Anterior cingulate cortex (tissue), 58 donors: Measurements from ENCODE around the gene PRL.

ENCODE experiments used
- DNase-seq, 58 donors: peaks; one replicate each; lab custom pipeline; 2025; lab: John Stamatoyannopoulos, UW

Gene PRL

DNA sequence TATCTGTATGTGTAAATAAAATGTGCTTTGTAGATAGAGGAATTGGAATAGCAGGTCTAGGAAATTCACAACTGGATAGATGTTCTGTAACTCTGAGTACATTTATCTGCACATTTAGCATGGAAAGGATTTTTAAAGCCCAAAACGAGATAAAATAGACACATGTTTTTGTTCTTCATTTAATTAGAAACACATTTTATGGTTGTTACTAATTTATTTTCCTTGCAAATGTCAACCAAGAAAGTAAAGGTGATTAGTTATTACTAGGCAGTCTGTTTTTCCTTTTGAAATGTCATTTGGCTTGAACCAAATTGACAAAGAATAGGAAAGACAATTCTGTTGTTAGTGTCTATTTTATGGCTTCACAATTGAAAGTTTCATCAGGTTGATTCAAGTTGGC is 769 bp downstream of the PRL start:
- DNase-seq: no peak

DNA sequence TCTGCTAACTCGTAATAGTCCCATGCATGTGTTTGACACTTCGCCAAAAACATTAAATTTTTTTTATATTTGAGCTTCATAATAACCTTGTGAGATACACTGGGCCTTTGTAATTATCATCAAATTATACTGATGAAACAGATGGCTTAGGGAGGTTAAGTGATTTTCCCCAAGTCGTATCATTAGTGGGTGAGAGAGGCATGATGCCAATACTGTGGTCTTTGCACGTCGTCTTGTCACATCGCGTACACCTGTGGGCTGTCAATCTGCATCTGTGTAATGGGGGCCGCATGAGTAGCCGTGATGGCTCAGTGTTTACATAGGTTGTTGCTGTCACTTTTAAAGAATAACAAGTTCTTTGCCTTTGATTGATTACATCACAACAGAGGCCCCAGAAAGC is 1.7 kb downstream of the PRL start:
- DNase-seq: no peak

DNA sequence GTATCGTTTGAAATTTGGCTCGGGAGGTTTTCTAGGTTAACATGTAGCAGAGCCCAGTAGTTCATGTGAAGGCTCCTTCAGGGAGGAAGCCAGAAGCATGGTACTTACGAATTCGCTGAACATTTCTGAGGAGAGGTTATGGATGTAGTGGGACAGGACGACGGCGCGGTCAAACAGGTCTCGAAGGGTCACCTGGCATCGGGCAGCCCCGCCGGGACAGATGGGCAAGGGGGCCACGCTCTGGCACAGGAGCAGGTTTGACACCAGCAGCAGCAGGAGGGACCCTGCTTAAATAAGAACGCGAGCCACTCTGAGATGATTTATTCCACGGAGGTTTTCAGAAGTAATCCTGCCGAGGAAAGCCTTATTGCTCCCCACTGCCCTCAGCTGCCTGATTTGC is 2.5 kb downstream of the PRL start:
- DNase-seq: no peak

DNA sequence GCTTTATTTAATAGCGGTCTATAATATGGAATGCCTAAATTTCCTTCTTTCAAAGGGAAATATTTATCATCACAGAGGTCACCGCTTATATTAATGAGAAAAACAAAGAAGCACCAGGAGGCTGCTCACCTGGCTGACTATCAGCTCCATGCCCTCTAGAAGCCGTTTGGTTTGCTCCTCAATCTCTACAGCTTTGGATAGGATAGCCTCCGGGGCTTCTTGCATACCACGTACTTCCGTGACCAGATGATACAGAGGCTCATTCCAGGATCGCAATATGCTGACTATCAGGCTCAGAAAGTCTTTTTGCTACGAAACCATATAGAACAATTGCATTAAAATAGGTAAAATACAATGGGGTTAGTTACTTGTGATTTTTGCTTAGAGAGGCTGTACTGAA is 6.8 kb downstream of the PRL start:
- no peak for DNase-seq

DNA sequence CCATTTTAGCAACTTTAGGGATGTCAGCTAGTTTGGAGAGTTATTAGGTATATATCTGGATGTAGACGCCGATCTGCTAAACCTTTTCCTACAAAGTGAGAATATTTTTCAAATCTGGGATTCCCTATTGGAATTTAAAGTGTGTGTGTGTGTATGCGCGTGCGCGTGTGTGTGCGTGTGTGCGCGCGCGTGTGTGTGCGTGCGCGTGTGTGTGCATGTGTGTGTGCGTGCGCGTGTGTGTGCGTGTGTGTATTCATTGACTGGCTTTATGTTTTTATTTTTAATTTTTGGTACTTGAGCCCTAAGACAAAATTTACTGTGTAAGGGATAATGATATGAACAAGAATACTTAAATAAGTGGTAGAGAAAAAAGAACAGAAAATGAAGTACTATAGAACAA is 8.1 kb downstream of the PRL start:
- no peak for DNase-seq

DNA sequence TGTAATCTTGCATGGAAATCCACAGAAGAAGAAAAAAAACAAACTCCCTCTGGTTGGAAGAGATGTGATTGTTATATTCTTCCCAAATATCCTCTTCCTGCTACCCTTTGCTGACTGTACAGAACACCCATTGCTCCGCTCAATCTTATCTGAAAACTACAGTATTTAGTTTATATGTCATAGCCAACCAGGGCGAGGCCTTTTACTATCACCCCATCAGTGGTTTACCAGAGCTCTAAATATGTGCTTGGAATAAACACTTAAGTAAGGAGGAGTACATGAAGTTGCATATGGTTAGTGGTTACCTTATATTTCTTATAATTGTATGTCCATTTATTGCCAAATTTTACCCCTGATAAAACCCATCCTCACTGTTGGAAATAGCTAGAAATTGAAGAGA is 12.2 kb downstream of the PRL start:
- no peak for DNase-seq

DNA sequence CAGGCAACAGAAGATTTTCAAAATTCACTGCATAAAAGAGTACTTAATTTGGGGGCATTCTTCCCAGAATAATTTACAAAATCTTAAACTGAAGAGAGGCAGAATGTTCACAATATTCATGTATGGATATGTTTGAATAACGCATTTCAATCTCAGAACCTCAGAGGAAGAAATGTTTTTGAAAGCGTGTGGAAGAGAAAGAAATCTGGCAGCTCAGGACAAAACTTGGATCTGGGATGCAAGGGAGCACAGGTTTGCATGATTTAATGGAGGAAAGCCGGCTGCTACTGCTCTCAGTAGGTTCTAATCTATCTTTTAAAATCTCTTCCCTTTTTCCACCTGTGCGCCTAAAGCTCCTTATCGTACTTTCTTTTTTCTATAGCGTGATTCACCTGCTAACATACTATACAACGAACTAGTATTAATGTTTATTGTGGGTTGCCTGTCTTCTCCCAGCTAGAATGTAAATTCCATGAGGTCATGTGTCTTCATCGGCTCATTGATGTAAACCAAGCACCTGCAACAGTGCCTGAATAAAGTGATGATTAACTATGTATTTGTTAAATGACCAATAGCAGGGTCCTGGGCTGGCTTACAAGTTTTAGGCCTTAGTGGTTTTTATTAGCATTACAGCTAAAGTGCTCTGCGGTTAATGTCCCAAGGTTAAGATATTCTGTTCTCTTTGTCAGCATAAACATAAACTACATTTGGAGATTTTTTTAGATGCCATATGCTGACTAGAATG is 15.3 kb downstream of the PRL start:
- no peak for DNase-seq

DNA sequence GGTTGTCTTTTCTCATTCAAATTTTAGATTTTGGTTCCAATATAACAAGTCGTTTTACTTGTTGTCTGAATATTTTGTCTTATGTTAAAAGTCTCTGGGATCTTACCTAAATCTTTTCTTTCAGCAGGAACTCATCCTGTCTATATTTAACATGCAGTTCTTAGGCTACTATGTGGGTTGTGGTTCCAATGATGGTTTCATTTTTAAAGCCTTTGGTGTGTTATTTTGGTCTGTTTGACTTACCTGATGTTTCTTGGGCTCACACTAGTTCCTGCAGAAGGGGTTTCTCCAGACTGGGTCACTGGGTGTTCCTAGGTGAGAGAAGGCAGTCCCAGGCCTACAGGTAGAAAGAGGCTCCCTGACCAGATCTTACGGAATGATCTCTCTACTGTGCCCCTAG is 17.4 kb downstream of the PRL start:
- no peak for DNase-seq

DNA sequence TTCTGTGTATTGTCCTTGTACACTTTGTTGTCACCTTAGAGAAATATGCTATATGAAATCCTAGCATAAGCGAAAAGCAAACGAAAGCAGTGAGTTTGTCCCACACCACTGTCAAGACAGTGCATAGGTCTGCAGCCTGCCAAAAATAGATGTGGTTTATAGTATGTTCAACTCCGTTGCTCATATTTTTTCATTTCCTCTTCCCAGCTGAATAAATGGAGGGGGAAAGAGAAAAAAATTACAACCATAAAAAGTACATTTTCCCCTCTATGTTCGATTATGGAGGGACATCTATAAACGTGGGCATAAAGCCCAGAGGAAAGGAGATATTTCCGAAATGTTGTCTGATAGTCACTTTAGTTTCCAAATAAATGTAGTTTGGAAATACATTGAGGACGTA is 25.8 kb downstream of the PRL start:
- DNase-seq: no peak

DNA sequence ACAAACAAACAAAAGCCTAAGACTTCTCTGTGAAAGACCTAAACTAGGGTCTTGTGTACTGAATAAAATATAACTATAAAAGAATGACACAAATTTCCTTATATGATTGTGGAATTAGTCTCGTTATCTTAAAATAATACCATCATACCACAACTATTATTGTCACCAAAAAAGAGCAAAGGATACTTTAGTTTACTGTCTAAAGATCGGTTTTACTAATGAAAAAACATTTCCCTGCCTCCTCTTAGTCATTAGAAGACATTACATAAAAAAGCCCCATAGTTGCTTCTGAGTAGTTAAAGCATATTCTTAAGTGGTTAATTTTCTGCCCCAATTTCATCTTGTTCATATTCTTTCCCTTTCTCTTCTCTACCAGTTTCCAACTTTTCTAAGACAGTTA is 33.1 kb downstream of the PRL start:
- no peak for DNase-seq

DNA sequence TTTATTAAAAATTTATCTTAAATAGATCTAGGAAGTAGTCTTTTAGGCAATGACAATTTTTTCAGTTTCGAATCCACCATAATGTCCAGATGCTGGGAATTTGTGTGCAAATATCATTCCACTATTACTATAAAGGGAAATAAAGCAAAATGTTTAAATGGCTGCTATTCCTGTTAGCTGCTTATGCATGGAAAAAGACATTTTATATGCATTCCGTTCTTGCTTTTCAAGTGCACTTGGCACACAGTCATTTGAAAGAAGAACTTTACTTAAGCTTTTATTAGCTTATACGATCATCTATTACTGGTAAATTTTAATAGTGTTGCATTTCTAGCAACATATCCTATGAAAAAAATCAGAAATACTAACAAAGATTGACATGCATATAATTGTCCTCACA is 42.0 kb downstream of the PRL start:
- DNase-seq: no peak

DNA sequence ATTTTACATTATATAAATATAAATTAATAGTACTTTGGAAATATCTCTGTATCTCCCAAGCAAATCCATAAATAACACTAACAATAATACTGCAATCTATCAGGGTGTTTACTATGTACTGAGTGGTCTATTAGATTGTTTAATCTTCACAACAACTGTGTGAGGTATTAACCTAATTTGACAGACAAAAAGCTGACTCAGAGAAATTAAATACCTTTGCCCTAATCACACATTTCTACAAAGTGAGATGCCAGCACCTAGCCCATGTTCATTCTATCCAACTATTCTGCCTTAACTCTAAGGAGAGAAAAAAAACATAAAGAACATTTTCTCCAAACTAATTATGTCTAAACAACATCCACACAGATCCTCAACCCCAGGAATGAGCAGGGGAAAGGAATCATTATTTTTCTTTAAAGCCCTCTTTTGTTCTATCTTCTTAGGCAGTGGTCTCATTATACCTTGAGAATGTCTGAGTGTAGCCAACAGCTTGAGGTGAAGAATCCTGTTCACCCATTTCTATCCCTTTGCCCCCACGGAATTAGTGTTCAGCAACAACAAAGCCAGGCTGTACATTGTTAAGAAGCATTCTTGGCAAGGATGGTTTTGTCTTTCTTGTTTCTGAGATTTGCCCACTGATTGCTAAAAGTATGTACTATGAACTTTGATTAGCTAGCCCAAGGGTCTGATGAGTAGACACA is 42.7 kb downstream of the PRL start:
- no peak for DNase-seq

DNA sequence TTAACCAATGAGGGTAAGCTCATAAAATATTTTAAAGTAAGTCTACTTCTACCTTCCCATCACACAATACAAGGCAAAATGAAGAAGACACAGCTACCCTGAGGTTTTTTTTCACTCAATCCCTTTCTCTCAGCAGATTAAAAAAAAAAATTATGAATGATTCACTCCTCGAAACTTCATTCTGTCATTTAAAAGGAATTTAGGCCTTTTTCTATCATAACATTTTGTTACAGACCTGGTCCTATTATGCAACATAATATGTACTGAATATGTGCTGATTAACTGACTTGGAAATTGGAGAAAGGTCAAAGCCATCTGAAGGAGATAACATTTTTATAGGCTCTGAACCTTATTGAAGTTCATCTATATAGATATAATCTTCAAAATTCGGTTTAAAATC is 45.5 kb downstream of the PRL start:
- DNase-seq: no peak

DNA sequence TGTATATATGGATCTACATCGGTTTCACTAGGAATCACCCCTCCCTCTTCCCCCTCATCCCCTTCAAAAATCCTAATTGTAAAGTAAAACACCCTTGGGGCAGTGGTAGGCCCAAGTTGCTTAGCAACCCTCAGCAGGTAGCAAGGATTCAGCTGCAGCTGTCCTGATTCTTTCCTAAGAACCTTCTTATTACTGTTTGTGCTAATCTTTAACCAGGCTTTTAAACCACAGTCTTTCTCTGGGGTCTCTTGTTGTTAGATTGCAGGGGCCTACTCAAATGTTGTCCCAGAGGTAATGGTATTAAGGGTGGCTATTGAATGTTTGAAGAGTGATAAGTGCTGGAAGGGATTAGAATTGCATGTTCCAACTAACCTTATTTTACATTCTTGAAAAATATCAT is 46.4 kb downstream of the PRL start:
- DNase-seq: no peak

DNA sequence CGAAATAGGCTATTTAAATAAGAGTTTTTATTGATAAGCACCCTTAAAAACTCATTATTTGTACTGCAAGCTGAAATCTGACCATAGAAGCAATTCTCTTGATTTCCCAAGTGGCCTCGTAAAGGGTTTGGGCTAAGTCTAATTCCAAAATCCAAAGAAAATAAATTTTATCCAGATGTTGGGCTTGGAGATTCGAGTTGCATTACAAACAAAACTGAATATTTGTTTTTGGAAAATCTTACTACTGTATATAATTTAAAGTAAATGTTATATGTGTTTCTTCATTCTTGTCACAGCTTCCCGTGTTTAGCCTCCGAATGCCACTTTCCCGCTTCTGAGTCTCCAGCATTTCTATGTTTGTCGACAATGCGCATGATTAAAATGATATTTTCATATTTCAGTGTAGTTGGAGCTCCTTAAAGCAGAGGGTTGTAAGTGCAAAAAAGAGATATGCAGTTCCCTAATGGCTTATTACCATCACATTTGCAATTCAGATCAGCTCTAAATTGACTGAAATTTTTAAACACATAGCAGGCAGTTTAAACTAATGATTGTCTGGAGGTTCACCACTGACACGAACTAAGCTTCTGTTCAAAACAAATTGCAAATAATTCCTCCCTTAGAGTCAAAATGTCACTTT is 47.0 kb downstream of the PRL start:
- DNase-seq: no peak

DNA sequence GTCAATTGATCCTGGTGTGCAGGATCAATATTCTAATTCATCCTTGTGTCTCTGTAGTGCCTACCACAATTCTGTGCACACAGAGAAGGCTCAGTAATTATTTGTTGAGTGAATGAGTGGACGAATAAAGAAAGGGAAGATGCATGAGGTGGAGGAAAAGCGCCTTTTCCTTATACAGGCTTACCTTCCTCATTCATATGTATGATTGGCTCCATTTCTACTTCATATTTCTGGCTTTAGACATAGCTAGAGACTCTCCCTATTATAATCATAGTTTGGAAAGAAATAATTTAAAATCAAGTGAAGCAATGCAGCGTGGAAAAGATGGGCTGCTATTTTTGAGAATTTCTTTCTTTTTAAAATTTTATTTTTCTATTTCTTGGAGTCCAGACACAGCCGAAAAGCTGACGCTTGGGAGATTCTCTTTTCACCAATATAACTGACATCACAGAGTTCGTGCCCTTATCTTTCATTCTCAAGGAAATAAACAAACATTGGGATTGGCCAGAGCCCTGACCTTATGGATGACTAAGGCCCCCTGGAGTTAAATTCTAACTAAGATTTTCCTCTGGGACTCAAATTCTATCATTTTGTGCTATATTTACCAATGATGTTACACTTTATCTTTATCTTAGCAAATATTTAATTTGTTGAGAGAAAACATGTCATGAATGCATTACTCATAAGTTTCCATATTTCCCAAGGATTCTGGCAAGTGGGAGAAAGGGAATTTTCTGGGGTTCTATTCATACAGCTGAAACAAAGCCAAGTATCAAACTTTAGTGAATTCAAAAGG is 48.1 kb downstream of the PRL start:
- DNase-seq: no peak

DNA sequence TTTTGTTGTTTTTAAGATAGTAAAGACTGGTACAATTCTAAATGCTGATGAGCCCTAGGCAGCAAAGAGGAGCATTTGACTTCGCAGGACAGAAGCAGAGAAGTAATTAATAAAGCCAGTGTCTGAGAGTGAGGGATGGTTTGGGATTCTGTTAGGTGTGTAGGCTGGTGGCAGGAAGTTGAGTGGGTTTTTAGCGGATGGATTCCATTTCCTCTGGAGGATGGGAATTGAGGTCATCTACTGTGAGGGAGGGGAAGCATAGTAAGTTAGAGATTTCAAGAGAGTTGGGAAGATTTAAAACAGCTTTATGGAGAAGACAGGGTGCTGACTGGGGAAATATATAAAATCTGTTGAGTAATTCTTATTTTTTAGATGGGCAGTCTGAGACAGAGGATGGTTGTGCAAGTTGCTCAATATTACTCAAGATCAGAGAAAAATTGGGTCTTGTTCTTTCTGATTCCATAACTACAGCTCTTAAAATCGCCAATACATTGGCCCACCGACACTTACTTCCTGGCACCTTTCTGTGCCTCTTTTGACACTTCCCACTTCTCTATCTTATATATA is 48.8 kb downstream of the PRL start:
- DNase-seq: no peak

DNA sequence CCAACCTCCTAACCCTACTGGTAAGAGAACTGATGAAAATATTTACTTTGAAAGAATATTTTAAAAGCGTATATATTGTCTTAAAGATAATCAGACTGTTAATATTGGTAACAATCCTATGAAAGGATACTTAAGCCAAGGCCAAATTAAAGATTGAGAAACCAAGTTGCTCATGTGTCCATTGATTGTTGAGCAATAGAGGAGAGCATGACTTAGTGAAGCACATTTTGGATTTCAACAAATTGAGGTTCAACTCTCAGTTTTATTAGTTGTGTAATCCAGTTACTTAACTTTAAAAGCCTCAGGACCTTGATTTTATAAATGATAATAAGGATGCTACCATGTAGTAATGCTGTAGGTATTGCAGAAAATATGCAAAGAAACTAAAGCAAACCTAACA is 56.8 kb downstream of the PRL start:
- no peak for DNase-seq

DNA sequence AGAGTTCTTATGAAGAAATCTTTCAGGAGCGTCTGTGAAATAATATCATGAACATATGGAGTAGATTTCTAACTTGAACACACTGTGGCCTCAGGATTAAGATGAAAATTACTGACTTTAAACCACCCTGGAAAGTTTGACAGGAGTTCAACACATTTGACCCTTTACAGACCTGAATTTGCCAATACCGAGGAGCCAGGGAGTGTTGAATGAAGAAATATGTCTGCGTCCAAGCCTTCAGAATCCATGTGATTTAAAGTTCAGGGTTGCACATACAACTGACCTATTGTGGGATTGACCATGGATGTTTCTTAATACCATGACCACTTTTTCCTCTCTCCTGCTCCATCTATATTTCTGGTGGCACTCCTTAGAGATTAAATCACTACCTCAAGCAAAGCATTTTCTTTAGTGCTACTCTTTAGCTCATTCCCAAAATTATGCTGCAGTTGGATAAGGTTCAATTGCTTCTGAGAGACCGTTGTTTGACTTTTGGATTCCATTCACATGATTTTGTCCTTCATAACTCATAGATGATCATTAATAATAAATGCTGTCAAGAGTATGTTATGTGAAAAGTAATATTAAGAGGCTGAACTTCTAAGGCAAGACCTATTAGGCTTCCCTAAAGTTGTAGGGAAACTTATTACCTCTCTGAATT is 57.4 kb downstream of the PRL start:
- no peak for DNase-seq

DNA sequence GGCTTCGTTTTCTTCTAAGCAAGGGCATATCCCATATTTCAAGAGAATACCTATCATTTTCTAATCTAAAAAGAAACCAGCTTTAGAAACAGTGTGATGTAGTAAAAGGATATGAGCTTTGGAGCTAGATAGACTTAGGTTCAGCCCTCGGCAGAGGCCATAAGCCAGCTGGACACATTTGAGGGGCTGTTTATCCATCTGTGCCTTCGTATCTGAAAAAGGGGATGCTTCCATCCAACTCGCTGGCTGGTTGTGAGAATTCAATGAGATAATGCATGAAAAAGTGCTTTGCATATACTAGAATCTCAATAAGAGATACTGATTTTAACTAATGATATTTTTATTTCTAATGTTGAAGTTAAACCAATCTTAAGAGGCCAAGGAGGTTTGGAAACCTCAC is 58.0 kb downstream of the PRL start:
- no peak for DNase-seq
